T-helper 2 cell treated with Interferon-gamma antibody and Interleukin-4, amounts not matched to agents 5 μg/mL and 100 μg/mL, for 36 hours (primary cell): ENCODE results near the gene SEC14L1.
"Not testable (repeated sequence)": the region's sequence is repeated elsewhere in the genome, so short reads cannot be mapped to it uniquely, and the experiment has no call there.

Source experiments
- DNase-seq: peaks from one replicate; pipeline ENCODE4 v3.0.0; 2021; ENCODE audit warnings: low spot score
- H3K27ac Mint-ChIP-seq: one replicate; pipeline ENCODE4 v1.8.0; 2021; ENCODE audit warnings: mild to moderate bottlenecking, mixed read lengths
- H3K27me3 Mint-ChIP-seq: one replicate; pipeline ENCODE4 v1.8.0; 2021; ENCODE audit warnings: low read depth, mixed read lengths
- H3K36me3 Mint-ChIP-seq: one replicate; pipeline ENCODE4 v1.8.0; 2021; ENCODE audit warnings: low read depth, mixed read lengths
- H3K4me1 Mint-ChIP-seq: one replicate; pipeline ENCODE4 v1.8.0; 2021; ENCODE audit warnings: low read depth, mixed read lengths
- H3K4me3 Mint-ChIP-seq: one replicate; pipeline ENCODE4 v1.8.0; 2022; ENCODE audit warnings: mild to moderate bottlenecking, moderate library complexity, mixed read lengths
- H3K9me3 Mint-ChIP-seq: one replicate; pipeline ENCODE4 v1.8.0; 2021; ENCODE audit warnings: mixed read lengths

The SEC14L1 gene

GRCh38 chr17:77254951-77255825 is 114.4 kb downstream of the SEC14L1 start:
- no peak for DNase-seq
- Mint-ChIP-seq H3K27me3 (no peaks in the 10 kb centered on the region), H3K36me3 (no peaks in the 10 kb centered on the region)

DNA sequence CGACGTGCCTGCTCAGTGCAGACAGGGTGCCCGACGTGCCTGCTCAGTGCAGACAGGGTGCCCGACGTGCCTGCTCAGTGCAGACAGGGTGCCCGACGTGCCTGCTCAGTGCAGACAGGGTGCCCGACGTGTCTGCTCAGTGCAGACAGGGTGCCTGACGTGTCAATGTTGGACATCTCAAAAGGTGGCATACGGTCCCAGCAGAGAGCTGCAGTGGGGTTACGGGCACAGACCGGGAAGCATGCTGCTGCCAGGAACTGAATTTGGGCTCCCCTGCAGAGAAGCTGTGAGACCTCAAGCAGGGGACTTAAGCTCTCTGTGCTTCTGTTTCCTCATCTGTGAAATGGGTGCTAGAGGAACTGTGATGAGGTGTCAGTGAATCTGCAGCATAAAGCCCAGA is 115.2 kb downstream of the SEC14L1 start:
- H3K27me3 Mint-ChIP-seq, H3K27ac Mint-ChIP-seq, H3K9me3 Mint-ChIP-seq, H3K36me3 Mint-ChIP-seq, H3K4me1 Mint-ChIP-seq, H3K4me3 Mint-ChIP-seq, DNase-seq: not testable (repeated sequence)

More at GRCh38 chr17:77254951-77255825, 114.4 kb downstream of the SEC14L1 start:
- H3K9me3 Mint-ChIP-seq, result no peaks in the 10 kb centered on the region
- no peak overlapping the region for H3K27ac Mint-ChIP-seq
- H3K4me3 Mint-ChIP-seq, result no peak overlapping the region
- H3K4me1 Mint-ChIP-seq, result no peaks in the 10 kb centered on the region

- Mint-ChIP-seq H3K4me1 (no peaks in the 10 kb centered on the region), H3K9me3 (no peaks in the 10 kb centered on the region), H3K36me3 (no peaks in the 10 kb centered on the region), H3K4me3 (no peak overlapping the region), H3K27me3 (peaks cover 5% of the 10 kb centered on the region), H3K27ac (no peak overlapping the region)
- no peak for DNase-seq
Observed at GRCh38 chr17:77256710-77257109, 115.9 kb downstream of the SEC14L1 start.

DNA sequence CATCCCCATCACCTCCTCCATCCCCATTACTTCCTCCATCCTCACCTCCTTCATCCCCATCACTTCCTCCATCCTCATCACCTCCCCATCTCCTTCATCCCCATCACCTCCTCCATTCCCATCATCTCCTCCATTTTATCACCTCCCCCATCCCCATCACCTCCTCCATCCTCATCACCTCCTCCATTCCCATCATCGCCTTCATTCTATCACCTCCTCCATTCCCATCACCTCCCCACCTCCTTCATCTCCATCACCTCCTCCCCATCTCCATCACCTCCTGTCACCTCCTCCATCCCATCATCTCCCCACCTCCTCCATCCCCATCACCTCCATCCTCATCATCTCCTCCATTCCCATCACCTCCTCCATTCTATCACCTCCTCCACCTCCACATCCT is 116.4 kb downstream of the SEC14L1 start:
- no peaks in the 10 kb centered on the region for H3K4me1 Mint-ChIP-seq
- peak overlapping the region; percentile 21 for H3K27ac Mint-ChIP-seq
- no peaks in the 10 kb centered on the region for H3K9me3 Mint-ChIP-seq
- H3K36me3 Mint-ChIP-seq, result no peaks in the 10 kb centered on the region
- no peak for DNase-seq
- H3K27me3 Mint-ChIP-seq, result peaks cover 5% of the 10 kb centered on the region
- no peak overlapping the region for H3K4me3 Mint-ChIP-seq

- Mint-ChIP-seq H3K4me1 (no peaks in the 10 kb centered on the region), H3K9me3 (no peaks in the 10 kb centered on the region), H3K36me3 (no peaks in the 10 kb centered on the region), H3K27ac (peak overlapping the region; percentile 21), H3K4me3 (no peak overlapping the region), H3K27me3 (peaks cover 5% of the 10 kb centered on the region)
- DNase-seq, result no peak
Observed at GRCh38 chr17:77257596-77258458, 117.1 kb downstream of the SEC14L1 start.

DNA sequence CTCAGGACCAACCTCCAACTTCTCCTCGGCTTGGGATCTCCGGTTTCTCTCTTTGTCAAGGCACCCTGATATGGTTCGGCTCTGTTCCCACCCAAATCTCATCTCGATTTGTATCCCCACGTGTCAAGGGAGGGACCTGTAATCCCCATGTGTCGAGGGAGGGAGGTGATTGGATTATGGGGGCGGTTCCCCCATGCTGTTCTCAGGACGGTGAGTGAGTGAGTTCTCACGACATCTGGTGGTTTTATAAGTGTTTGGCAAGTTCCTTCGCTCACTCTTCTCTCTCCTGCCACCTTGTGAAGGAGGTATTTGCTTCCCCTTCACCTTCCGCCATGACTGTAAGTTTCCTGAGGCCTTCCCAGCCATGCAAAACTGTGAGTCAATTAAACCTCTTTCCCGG is 117.9 kb downstream of the SEC14L1 start:
- no peak for DNase-seq
- Mint-ChIP-seq H3K4me3 (no peak overlapping the region), H3K9me3 (no peaks in the 10 kb centered on the region), H3K36me3 (no peaks in the 10 kb centered on the region), H3K4me1 (no peaks in the 10 kb centered on the region), H3K27ac (no peak overlapping the region), H3K27me3 (peaks cover 5% of the 10 kb centered on the region)

GRCh38 chr17:77264617-77265230 is 124.0 kb downstream of the SEC14L1 start:
- Mint-ChIP-seq H3K4me1 (no peaks in the 10 kb centered on the region), H3K36me3 (no peaks in the 10 kb centered on the region), H3K27me3 (peaks cover 5% of the 10 kb centered on the region), H3K4me3 (no peak overlapping the region), H3K27ac (no peak overlapping the region), H3K9me3 (no peaks in the 10 kb centered on the region)
- no peak for DNase-seq

DNA sequence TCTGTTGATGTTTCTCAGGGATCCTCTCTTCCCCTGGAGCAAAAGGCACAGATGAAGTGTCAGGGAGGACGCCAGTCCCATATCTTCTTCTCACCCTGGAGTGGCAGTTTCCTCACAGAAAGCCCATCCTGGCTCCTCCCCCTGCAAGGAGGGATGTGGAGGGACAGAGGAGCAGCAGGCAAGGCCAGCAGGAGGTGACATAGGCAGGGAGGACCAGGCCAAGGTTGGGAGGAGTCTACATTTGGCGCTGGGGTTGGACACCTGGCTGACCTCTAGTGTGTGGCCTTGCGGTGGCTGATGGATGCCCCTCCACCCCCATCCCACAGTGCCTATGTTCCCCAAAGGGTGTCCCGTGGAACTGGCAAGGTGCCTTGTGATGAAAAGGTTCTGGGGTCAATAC is 125.4 kb downstream of the SEC14L1 start:
- H3K4me1 Mint-ChIP-seq, result no peaks in the 10 kb centered on the region
- no peak overlapping the region for H3K27ac Mint-ChIP-seq
- H3K27me3 Mint-ChIP-seq, result peaks cover 3% of the 10 kb centered on the region
- no peak overlapping the region for H3K4me3 Mint-ChIP-seq
- DNase-seq, result no peak
- H3K36me3 Mint-ChIP-seq, result no peaks in the 10 kb centered on the region
- no peaks in the 10 kb centered on the region for H3K9me3 Mint-ChIP-seq
